ENCODE data around the gene GALNT5. TPM values are rescaled to one million over a fixed set of nuclear protein-coding genes. Genes with fewer than 3 reads are reported as not detected.

GALNT5 gene
- polyA plus RNA-seq, 1 donor (not counting 4 experiments of a cell fraction or from before 2014, with no cell fraction given) = 8.3 TPM

DNA sequence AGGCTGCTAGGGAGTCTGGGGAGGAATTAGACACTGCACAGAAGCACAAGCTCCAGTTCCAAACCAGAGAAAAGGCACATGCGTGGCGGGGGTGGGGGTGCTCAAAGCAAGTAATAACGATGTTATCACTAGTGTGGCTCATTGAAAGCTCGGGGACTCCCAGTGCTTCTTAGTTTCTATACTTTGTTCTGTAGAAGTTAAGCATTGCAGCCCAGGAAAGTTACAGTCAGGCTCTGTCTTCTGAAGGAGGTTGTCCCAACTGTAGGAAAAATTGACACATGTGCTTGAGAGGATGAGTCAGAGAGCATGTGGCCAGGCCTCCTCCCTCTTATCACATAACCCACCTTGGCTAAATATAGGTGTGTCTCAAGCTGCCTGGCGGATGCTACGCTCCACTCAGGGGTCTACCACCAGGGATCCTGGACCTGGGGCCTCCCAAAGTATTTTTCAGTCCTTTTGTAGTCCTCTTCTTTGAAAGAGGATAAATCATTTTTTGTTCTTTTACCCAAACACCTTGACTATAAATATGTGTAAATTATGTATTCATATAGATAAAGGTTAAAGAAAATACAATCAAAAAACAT lies 3.8 kb downstream of the GALNT5 start:
- H3K9me1 ChIP-seq (ENCODE audit: control insufficient read depth, extremely low read depth, insufficient read depth, low read length) = no peaks in the 10 kb centered on the region
- H3K79me2 ChIP-seq (ENCODE audit: control insufficient read depth, insufficient read depth, low read length) = no peaks in the 10 kb centered on the region
- peak; percentile 94 for FAIRE-seq
- DNase-seq (ENCODE audit: low read depth, low spot score) = peak; percentile 63
- H3K27me3 ChIP-seq (ENCODE audit: control insufficient read depth, extremely low read depth, insufficient read depth, low read length) = no peaks in the 10 kb centered on the region
- peak overlapping the region; percentile 74 for H3K4me2 ChIP-seq (ENCODE audit: control insufficient read depth, extremely low read depth, insufficient read depth, low read depth, low read length)
- peaks cover 30% of the 10 kb centered on the region for H3K4me1 ChIP-seq (ENCODE audit: control insufficient read depth, extremely low read depth, insufficient read depth, low read length)
- no peaks in the 10 kb centered on the region for H3K9me3 ChIP-seq (ENCODE audit: control insufficient read depth, low read depth, low read length)
- H2AFZ ChIP-seq (ENCODE audit: control insufficient read depth, low read length) = peak overlapping the region; percentile 77
- peak overlapping the region; percentile 78 for H3K27ac ChIP-seq (ENCODE audit: control insufficient read depth, insufficient read depth, low read length)
- no peak for TF ChIP-seq EZH2 (IDR thresholded peaks at IDR 0.05; ENCODE audit: low read length)
- TF ChIP-seq, protein P1, sequence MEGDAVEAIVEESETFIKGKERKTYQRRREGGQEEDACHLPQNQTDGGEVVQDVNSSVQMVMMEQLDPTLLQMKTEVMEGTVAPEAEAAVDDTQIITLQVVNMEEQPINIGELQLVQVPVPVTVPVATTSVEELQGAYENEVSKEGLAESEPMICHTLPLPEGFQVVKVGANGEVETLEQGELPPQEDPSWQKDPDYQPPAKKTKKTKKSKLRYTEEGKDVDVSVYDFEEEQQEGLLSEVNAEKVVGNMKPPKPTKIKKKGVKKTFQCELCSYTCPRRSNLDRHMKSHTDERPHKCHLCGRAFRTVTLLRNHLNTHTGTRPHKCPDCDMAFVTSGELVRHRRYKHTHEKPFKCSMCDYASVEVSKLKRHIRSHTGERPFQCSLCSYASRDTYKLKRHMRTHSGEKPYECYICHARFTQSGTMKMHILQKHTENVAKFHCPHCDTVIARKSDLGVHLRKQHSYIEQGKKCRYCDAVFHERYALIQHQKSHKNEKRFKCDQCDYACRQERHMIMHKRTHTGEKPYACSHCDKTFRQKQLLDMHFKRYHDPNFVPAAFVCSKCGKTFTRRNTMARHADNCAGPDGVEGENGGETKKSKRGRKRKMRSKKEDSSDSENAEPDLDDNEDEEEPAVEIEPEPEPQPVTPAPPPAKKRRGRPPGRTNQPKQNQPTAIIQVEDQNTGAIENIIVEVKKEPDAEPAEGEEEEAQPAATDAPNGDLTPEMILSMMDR (optimal IDR thresholded peaks at IDR 0.05 in 1 of 3, IDR thresholded peaks at IDR 0.05 in 1 of 3, conservative IDR thresholded peaks at IDR 0.05 in 1 of 3; ENCODE audit: extremely low read depth in 1 of 3, insufficient read depth in 2 of 3, low read length in 3 of 3) = no peak
- H4K20me1 ChIP-seq (ENCODE audit: control insufficient read depth, extremely low read depth, insufficient read depth, low read length) = no peaks in the 10 kb centered on the region
- H3K4me3 ChIP-seq (ENCODE audit: control insufficient read depth in 2 of 3, extremely low read depth in 1 of 3, insufficient read depth in 2 of 3, low read depth in 1 of 3, low read length in 3 of 3) = peak overlapping the region in 2 of 3 experiments; percentile 15 to 31
- no peaks in the 10 kb centered on the region for H3K36me3 ChIP-seq (ENCODE audit: control insufficient read depth in 2 of 2, extremely low read depth in 1 of 2, insufficient read depth in 2 of 2, low read length in 2 of 2)
- dilution Hi-C loops (cut with MboI; ENCODE audit: extremely low pct_ligation_motif_present, low sequenced_read_pairs) = no loop called here
- H3K9ac ChIP-seq (ENCODE audit: control insufficient read depth, extremely low read depth, insufficient read depth, low read length) = peak overlapping the region; percentile 58

DNA sequence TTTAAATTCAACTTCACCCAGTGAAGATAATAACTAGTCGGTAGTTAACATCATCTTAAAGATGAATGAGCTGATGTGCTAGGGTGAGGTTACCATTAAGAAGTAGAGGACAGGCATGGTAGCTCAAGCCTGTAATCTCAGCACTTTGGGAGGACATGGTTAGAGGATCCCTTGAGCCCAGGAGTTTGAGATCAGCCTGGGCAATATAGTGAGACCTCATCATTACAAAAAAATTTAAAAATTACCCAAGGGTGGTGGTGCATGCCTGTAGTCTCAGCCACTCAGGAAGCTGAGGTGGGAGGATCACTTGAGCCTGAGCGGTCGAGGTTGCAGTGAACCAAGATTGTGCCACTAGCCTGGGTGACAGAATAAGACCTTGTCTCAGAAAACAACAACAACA lies 4.7 kb downstream of the GALNT5 start:
- H3K4me1 ChIP-seq (ENCODE audit: control insufficient read depth, extremely low read depth, insufficient read depth, low read length) = peaks cover 22% of the 10 kb centered on the region
- DNase-seq (ENCODE audit: low read depth, low spot score) (no peak), FAIRE-seq (no peak)
- TF ChIP-seq, protein P1 (optimal IDR thresholded peaks at IDR 0.05 in 1 of 3, IDR thresholded peaks at IDR 0.05 in 1 of 3, conservative IDR thresholded peaks at IDR 0.05 in 1 of 3; ENCODE audit: extremely low read depth in 1 of 3, insufficient read depth in 2 of 3, low read length in 3 of 3) = no peak
- TF ChIP-seq EZH2 (IDR thresholded peaks at IDR 0.05; ENCODE audit: low read length) = no peak
- no peaks in the 10 kb centered on the region for H3K27me3 ChIP-seq (ENCODE audit: control insufficient read depth, extremely low read depth, insufficient read depth, low read length)
- H3K9me3 ChIP-seq (ENCODE audit: control insufficient read depth, low read depth, low read length) = no peaks in the 10 kb centered on the region
- H4K20me1 ChIP-seq (ENCODE audit: control insufficient read depth, extremely low read depth, insufficient read depth, low read length) = no peaks in the 10 kb centered on the region
- H3K27ac ChIP-seq (ENCODE audit: control insufficient read depth, insufficient read depth, low read length) = no peak overlapping the region
- no peaks in the 10 kb centered on the region for H3K9me1 ChIP-seq (ENCODE audit: control insufficient read depth, extremely low read depth, insufficient read depth, low read length)
- no peak overlapping the region for H2AFZ ChIP-seq (ENCODE audit: control insufficient read depth, low read length)
- no peaks in the 10 kb centered on the region for H3K79me2 ChIP-seq (ENCODE audit: control insufficient read depth, insufficient read depth, low read length)
- H3K36me3 ChIP-seq (ENCODE audit: control insufficient read depth in 2 of 2, extremely low read depth in 1 of 2, insufficient read depth in 2 of 2, low read length in 2 of 2) = no peaks in the 10 kb centered on the region
- dilution Hi-C loops (cut with MboI; ENCODE audit: extremely low pct_ligation_motif_present, low sequenced_read_pairs) = no loop called here
- no peak overlapping the region for H3K4me3 ChIP-seq (ENCODE audit: control insufficient read depth in 2 of 3, extremely low read depth in 1 of 3, insufficient read depth in 2 of 3, low read depth in 1 of 3, low read length in 3 of 3)
- no peak overlapping the region for H3K4me2 ChIP-seq (ENCODE audit: control insufficient read depth, extremely low read depth, insufficient read depth, low read depth, low read length)
- H3K9ac ChIP-seq (ENCODE audit: control insufficient read depth, extremely low read depth, insufficient read depth, low read length) = no peak overlapping the region
